GM21786 (cell line): ENCODE results near the gene TBC1D16.
"Not testable (repeated sequence)": the region's sequence is repeated elsewhere in the genome, so short reads cannot be mapped to it uniquely, and the experiment has no call there.

ENCODE experiments used
- ATAC-seq: cut with Tn5 transposase; IDR thresholded peaks from one replicate; pipeline ENCODE4 v1.9.1; 2021; ENCODE audit not compliant: unreplicated experiment

Gene TBC1D16

GRCh38 chr17:79975498-79976134, 60.1 kb downstream of the TBC1D16 start:
- ATAC-seq, result no peak

GRCh38 chr17:79974566-79975497, 60.8 kb downstream of the TBC1D16 start:
- ATAC-seq, result no peak

- no peak for ATAC-seq
Observed at GRCh38 chr17:79971651-79972050, 64.0 kb downstream of the TBC1D16 start.

GRCh38 chr17:79970576-79971068, 65.0 kb downstream of the TBC1D16 start:
- no peak for ATAC-seq

GRCh38 chr17:79969906-79970305, 65.8 kb downstream of the TBC1D16 start:
- ATAC-seq, result no peak

- no peak for ATAC-seq
Observed at GRCh38 chr17:79968116-79968515, 67.6 kb downstream of the TBC1D16 start.

GRCh38 chr17:79966681-79967080, 69.0 kb downstream of the TBC1D16 start:
- ATAC-seq, result no peak

- ATAC-seq, result no peak
Observed at GRCh38 chr17:79965806-79966205, 69.9 kb downstream of the TBC1D16 start.

- not testable (repeated sequence) for ATAC-seq
Observed at GRCh38 chr17:79962467-79962866, 73.2 kb downstream of the TBC1D16 start.

GRCh38 chr17:79961567-79961966, 74.1 kb downstream of the TBC1D16 start:
- ATAC-seq, result not testable (repeated sequence)

GRCh38 chr17:79960788-79961522, 74.7 kb downstream of the TBC1D16 start:
- no peak for ATAC-seq

- no peak for ATAC-seq
Observed at GRCh38 chr17:79959042-79959441, 76.6 kb downstream of the TBC1D16 start.

GRCh38 chr17:79956853-79957252, 78.8 kb downstream of the TBC1D16 start:
- ATAC-seq, result no peak

- ATAC-seq, result not testable (repeated sequence)
Observed at GRCh38 chr17:79956441-79956735, 79.3 kb downstream of the TBC1D16 start.

GRCh38 chr17:79955691-79956440, 79.8 kb downstream of the TBC1D16 start:
- ATAC-seq, result no peak

- ATAC-seq, result no peak
Observed at GRCh38 chr17:79955167-79955549, 80.5 kb downstream of the TBC1D16 start.

GRCh38 chr17:79954281-79955166, 81.1 kb downstream of the TBC1D16 start:
- no peak for ATAC-seq

GRCh38 chr17:79953335-79953734, 82.3 kb downstream of the TBC1D16 start:
- ATAC-seq, result no peak

- ATAC-seq, result no peak
Observed at GRCh38 chr17:79952901-79953300, 82.8 kb downstream of the TBC1D16 start.
